ENCODE data around the gene RANBP17.

- TF ChIP-seq POLR2A (IDR thresholded peaks at IDR 0.05; ENCODE audit: low read depth, low read length) (no peak), FOS (IDR thresholded peaks at IDR 0.05; ENCODE audit: low read depth, low read length) (no peak), RFX5 (IDR thresholded peaks at IDR 0.05; ENCODE audit: low read depth, low read length) (no peak), SMC3 (IDR thresholded peaks at IDR 0.05; ENCODE audit: low read depth, low read length) (no peak), MAFK (IDR thresholded peaks at IDR 0.05; ENCODE audit: low read depth, low read length) (no peak), RAD21 (IDR thresholded peaks at IDR 0.05; ENCODE audit: low read length) (no peak), USF2 (IDR thresholded peaks at IDR 0.05; ENCODE audit: low read depth, low read length) (no peak), MAZ (IDR thresholded peaks at IDR 0.05; ENCODE audit: borderline replicate concordance, low read depth, low read length) (no peak)
- TF ChIP-seq, protein P1, sequence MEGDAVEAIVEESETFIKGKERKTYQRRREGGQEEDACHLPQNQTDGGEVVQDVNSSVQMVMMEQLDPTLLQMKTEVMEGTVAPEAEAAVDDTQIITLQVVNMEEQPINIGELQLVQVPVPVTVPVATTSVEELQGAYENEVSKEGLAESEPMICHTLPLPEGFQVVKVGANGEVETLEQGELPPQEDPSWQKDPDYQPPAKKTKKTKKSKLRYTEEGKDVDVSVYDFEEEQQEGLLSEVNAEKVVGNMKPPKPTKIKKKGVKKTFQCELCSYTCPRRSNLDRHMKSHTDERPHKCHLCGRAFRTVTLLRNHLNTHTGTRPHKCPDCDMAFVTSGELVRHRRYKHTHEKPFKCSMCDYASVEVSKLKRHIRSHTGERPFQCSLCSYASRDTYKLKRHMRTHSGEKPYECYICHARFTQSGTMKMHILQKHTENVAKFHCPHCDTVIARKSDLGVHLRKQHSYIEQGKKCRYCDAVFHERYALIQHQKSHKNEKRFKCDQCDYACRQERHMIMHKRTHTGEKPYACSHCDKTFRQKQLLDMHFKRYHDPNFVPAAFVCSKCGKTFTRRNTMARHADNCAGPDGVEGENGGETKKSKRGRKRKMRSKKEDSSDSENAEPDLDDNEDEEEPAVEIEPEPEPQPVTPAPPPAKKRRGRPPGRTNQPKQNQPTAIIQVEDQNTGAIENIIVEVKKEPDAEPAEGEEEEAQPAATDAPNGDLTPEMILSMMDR (conservative IDR thresholded peaks at IDR 0.05; ENCODE audit: low read depth, low read length) = no peak
- TF ChIP-seq, protein P2, sequence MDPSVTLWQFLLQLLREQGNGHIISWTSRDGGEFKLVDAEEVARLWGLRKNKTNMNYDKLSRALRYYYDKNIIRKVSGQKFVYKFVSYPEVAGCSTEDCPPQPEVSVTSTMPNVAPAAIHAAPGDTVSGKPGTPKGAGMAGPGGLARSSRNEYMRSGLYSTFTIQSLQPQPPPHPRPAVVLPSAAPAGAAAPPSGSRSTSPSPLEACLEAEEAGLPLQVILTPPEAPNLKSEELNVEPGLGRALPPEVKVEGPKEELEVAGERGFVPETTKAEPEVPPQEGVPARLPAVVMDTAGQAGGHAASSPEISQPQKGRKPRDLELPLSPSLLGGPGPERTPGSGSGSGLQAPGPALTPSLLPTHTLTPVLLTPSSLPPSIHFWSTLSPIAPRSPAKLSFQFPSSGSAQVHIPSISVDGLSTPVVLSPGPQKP (IDR thresholded peaks at IDR 0.05; ENCODE audit: borderline replicate concordance, low read depth, low read length) = no peak
Observed at GRCh38 chr5:170939178-170939577, 77.4 kb downstream of the RANBP17 start.

All from IMR-90 (cell line).